Stimulated activated memory B cell treated with anti-CD40 and anti-IgM and Interleukin-4, amounts not matched to agents 10 μg/mL and 1 μg/mL and 100 μg/mL, for 72 hours (primary cell): ENCODE results near the gene FHL1.

ENCODE experiments used
- ATAC-seq: fragments of 150-1000 bp; cut with Tn5 transposase; 2 replicates; pipeline ENCODE4 v1.10.0; 2021
- H3K27ac Mint-ChIP-seq: one replicate; pipeline ENCODE4 v1.8.0; 2022; ENCODE audit warnings: mild to moderate bottlenecking, mixed read lengths
- H3K27me3 Mint-ChIP-seq: one replicate; pipeline ENCODE4 v1.8.0; 2022; ENCODE audit warnings: mixed read lengths
- H3K36me3 Mint-ChIP-seq: one replicate; pipeline ENCODE4 v1.8.0; 2022; ENCODE audit warnings: mixed read lengths
- H3K4me1 Mint-ChIP-seq: one replicate; pipeline ENCODE4 v1.8.0; 2022; ENCODE audit warnings: mixed read lengths
- H3K4me3 Mint-ChIP-seq: one replicate; pipeline ENCODE4 v1.8.0; 2022; ENCODE audit warnings: mild to moderate bottlenecking, moderate library complexity, mixed read lengths
- H3K9me3 Mint-ChIP-seq: one replicate; pipeline ENCODE4 v1.8.0; 2022; ENCODE audit warnings: mixed read lengths

Gene FHL1

GRCh38 chrX:136191171-136191570 is 43.8 kb downstream of the FHL1 start:
- Mint-ChIP-seq H3K4me1 (peaks cover 13% of the 10 kb centered on the region), H3K36me3 (no peaks in the 10 kb centered on the region), H3K27me3 (no peaks in the 10 kb centered on the region), H3K4me3 (no peak overlapping the region), H3K27ac (no peak overlapping the region), H3K9me3 (no peaks in the 10 kb centered on the region)
- ATAC-seq, result no peak

- Mint-ChIP-seq H3K27me3 (no peaks in the 10 kb centered on the region), H3K4me3 (no peak overlapping the region), H3K9me3 (no peaks in the 10 kb centered on the region), H3K36me3 (no peaks in the 10 kb centered on the region), H3K4me1 (peaks cover 13% of the 10 kb centered on the region), H3K27ac (no peak overlapping the region)
- no peak for ATAC-seq
These were observed 44.8 kb downstream of the FHL1 start for GRCh38 chrX:136192135-136192534.

- no peaks in the 10 kb centered on the region for H3K9me3 Mint-ChIP-seq
- no peaks in the 10 kb centered on the region for H3K36me3 Mint-ChIP-seq
- no peaks in the 10 kb centered on the region for H3K27me3 Mint-ChIP-seq
- peak overlapping the region; percentile 2 for H3K27ac Mint-ChIP-seq
- no peak for ATAC-seq
- no peak overlapping the region for H3K4me3 Mint-ChIP-seq
- peaks cover 13% of the 10 kb centered on the region for H3K4me1 Mint-ChIP-seq
These were observed 45.6 kb downstream of the FHL1 start for GRCh38 chrX:136192839-136193414.

- H3K27me3 Mint-ChIP-seq, result no peaks in the 10 kb centered on the region
- no peak for ATAC-seq
- peaks cover 13% of the 10 kb centered on the region for H3K4me1 Mint-ChIP-seq
- peak overlapping the region; percentile 2 for H3K27ac Mint-ChIP-seq
- no peaks in the 10 kb centered on the region for H3K9me3 Mint-ChIP-seq
- H3K4me3 Mint-ChIP-seq, result peak overlapping the region; percentile 43
- no peaks in the 10 kb centered on the region for H3K36me3 Mint-ChIP-seq
These were observed 46.4 kb downstream of the FHL1 start for GRCh38 chrX:136193771-136194170.

- Mint-ChIP-seq H3K9me3 (no peaks in the 10 kb centered on the region), H3K27ac (no peak overlapping the region), H3K27me3 (no peaks in the 10 kb centered on the region), H3K4me1 (peaks cover 13% of the 10 kb centered on the region), H3K36me3 (no peaks in the 10 kb centered on the region), H3K4me3 (no peak overlapping the region)
- ATAC-seq, result no peak
These were observed 47.2 kb downstream of the FHL1 start for GRCh38 chrX:136194536-136194935.

GRCh38 chrX:136195247-136195646 is 47.9 kb downstream of the FHL1 start:
- H3K9me3 Mint-ChIP-seq, result no peaks in the 10 kb centered on the region
- ATAC-seq, result no peak
- no peaks in the 10 kb centered on the region for H3K27me3 Mint-ChIP-seq
- no peak overlapping the region for H3K27ac Mint-ChIP-seq
- no peak overlapping the region for H3K4me3 Mint-ChIP-seq
- H3K4me1 Mint-ChIP-seq, result peaks cover 13% of the 10 kb centered on the region
- H3K36me3 Mint-ChIP-seq, result no peaks in the 10 kb centered on the region

GRCh38 chrX:136196691-136197155 is 49.4 kb downstream of the FHL1 start:
- Mint-ChIP-seq H3K4me3 (no peak overlapping the region), H3K9me3 (no peaks in the 10 kb centered on the region), H3K27ac (no peak overlapping the region), H3K36me3 (no peaks in the 10 kb centered on the region), H3K27me3 (no peaks in the 10 kb centered on the region), H3K4me1 (peaks cover 13% of the 10 kb centered on the region)
- no peak for ATAC-seq

- no peaks in the 10 kb centered on the region for H3K9me3 Mint-ChIP-seq
- H3K4me3 Mint-ChIP-seq, result no peak overlapping the region
- H3K36me3 Mint-ChIP-seq, result no peaks in the 10 kb centered on the region
- no peak for ATAC-seq
- H3K4me1 Mint-ChIP-seq, result peaks cover 13% of the 10 kb centered on the region
- no peak overlapping the region for H3K27ac Mint-ChIP-seq
- no peaks in the 10 kb centered on the region for H3K27me3 Mint-ChIP-seq
These were observed 50.7 kb downstream of the FHL1 start for GRCh38 chrX:136198010-136198409.

GRCh38 chrX:136198678-136199243 is 51.4 kb downstream of the FHL1 start:
- Mint-ChIP-seq H3K27ac (no peak overlapping the region), H3K27me3 (no peaks in the 10 kb centered on the region), H3K9me3 (no peaks in the 10 kb centered on the region), H3K36me3 (no peaks in the 10 kb centered on the region), H3K4me1 (peaks cover 5% of the 10 kb centered on the region), H3K4me3 (no peak overlapping the region)
- no peak for ATAC-seq

GRCh38 chrX:136199365-136199764 is 52.0 kb downstream of the FHL1 start:
- Mint-ChIP-seq H3K36me3 (no peaks in the 10 kb centered on the region), H3K27me3 (no peaks in the 10 kb centered on the region), H3K4me1 (peaks cover under 1% of the 10 kb centered on the region), H3K9me3 (no peaks in the 10 kb centered on the region), H3K4me3 (no peak overlapping the region), H3K27ac (no peak overlapping the region)
- ATAC-seq, result no peak

- Mint-ChIP-seq H3K36me3 (no peaks in the 10 kb centered on the region), H3K9me3 (no peaks in the 10 kb centered on the region), H3K4me1 (peaks cover 8% of the 10 kb centered on the region), H3K27ac (no peak overlapping the region), H3K4me3 (no peak overlapping the region), H3K27me3 (no peaks in the 10 kb centered on the region)
- ATAC-seq, result no peak
These were observed 53.1 kb downstream of the FHL1 start for GRCh38 chrX:136200466-136200865.

GRCh38 chrX:136201601-136202000 is 54.3 kb downstream of the FHL1 start:
- H3K27ac Mint-ChIP-seq, result no peak overlapping the region
- ATAC-seq, result no peak
- no peaks in the 10 kb centered on the region for H3K9me3 Mint-ChIP-seq
- H3K27me3 Mint-ChIP-seq, result no peaks in the 10 kb centered on the region
- peaks cover 8% of the 10 kb centered on the region for H3K4me1 Mint-ChIP-seq
- H3K36me3 Mint-ChIP-seq, result no peaks in the 10 kb centered on the region
- no peak overlapping the region for H3K4me3 Mint-ChIP-seq

- H3K36me3 Mint-ChIP-seq, result no peaks in the 10 kb centered on the region
- no peaks in the 10 kb centered on the region for H3K27me3 Mint-ChIP-seq
- no peak overlapping the region for H3K4me3 Mint-ChIP-seq
- H3K4me1 Mint-ChIP-seq, result peaks cover 8% of the 10 kb centered on the region
- H3K9me3 Mint-ChIP-seq, result no peaks in the 10 kb centered on the region
- no peak overlapping the region for H3K27ac Mint-ChIP-seq
- ATAC-seq, result no peak
These were observed 55.6 kb downstream of the FHL1 start for GRCh38 chrX:136202889-136203288.

- no peak overlapping the region for H3K27ac Mint-ChIP-seq
- no peaks in the 10 kb centered on the region for H3K9me3 Mint-ChIP-seq
- H3K4me1 Mint-ChIP-seq, result peaks cover 8% of the 10 kb centered on the region
- no peak for ATAC-seq
- H3K4me3 Mint-ChIP-seq, result no peak overlapping the region
- no peaks in the 10 kb centered on the region for H3K36me3 Mint-ChIP-seq
- H3K27me3 Mint-ChIP-seq, result no peaks in the 10 kb centered on the region
These were observed 56.1 kb downstream of the FHL1 start for GRCh38 chrX:136203438-136203837.

- Mint-ChIP-seq H3K4me3 (no peak overlapping the region), H3K4me1 (peaks cover 8% of the 10 kb centered on the region), H3K27me3 (no peaks in the 10 kb centered on the region), H3K9me3 (no peaks in the 10 kb centered on the region), H3K27ac (no peak overlapping the region), H3K36me3 (no peaks in the 10 kb centered on the region)
- no peak for ATAC-seq
These were observed 56.6 kb downstream of the FHL1 start for GRCh38 chrX:136203951-136204350.

GRCh38 chrX:136204571-136204970 is 57.2 kb downstream of the FHL1 start:
- H3K27me3 Mint-ChIP-seq, result no peaks in the 10 kb centered on the region
- no peak for ATAC-seq
- no peaks in the 10 kb centered on the region for H3K9me3 Mint-ChIP-seq
- H3K4me3 Mint-ChIP-seq, result no peak overlapping the region
- no peaks in the 10 kb centered on the region for H3K36me3 Mint-ChIP-seq
- H3K27ac Mint-ChIP-seq, result no peak overlapping the region
- H3K4me1 Mint-ChIP-seq, result peaks cover 13% of the 10 kb centered on the region
